Liver (tissue), 9 donors: ENCODE data around the gene TEKTIP1. TPM values are rescaled to one million over a fixed set of nuclear protein-coding genes. Genes with fewer than 3 reads are reported as not detected.
A peak's percentile ranks its signal among the peaks of the same experiment; 100 is the strongest.

Experiments
- DNase-seq: peaks from one replicate; pipeline ENCODE4 v3.0.0-alpha.2; 2017; ENCODE audit warnings: low spot score
- H3K27ac ChIP-seq, 2 donors: one replicate each; pipeline ENCODE4 v1.7.0; 2013; ENCODE audit warnings: inconsistent platforms in 2 of 2, low read length in 2 of 2, control low read depth in 1 of 2, low read depth in 1 of 2, mild to moderate bottlenecking in 1 of 2
- H3K27me3 ChIP-seq, 4 donors: one replicate each; pipeline versions ENCODE4 v1.6.1 to v1.7.0; 2013; ENCODE audit warnings: low read length in 3 of 4, inconsistent platforms in 1 of 4, mild to moderate bottlenecking in 1 of 4, moderate library complexity in 1 of 4; ENCODE audit not compliant: control insufficient read depth in 4 of 4, insufficient read depth in 4 of 4
- H3K36me3 ChIP-seq, 4 donors: one replicate each; pipeline versions ENCODE4 v1.6.1 to v1.7.0; 2013; ENCODE audit warnings: low read length in 3 of 4, mild to moderate bottlenecking in 3 of 4, low read depth in 1 of 4, moderate library complexity in 1 of 4; ENCODE audit not compliant: control insufficient read depth in 4 of 4, insufficient read depth in 3 of 4
- H3K4me1 ChIP-seq, 4 donors: one replicate each; pipeline versions ENCODE4 v1.6.1 to v1.7.0; 2013; ENCODE audit warnings: low read length in 3 of 4, mild to moderate bottlenecking in 3 of 4, moderate library complexity in 1 of 4; ENCODE audit not compliant: control insufficient read depth in 4 of 4, insufficient read depth in 4 of 4
- H3K4me3 ChIP-seq, 3 donors: one replicate each; pipeline versions ENCODE4 v1.6.1 to v1.7.0; 2013; ENCODE audit warnings: low read length in 3 of 3, control low read depth in 1 of 3, low read depth in 1 of 3, mild to moderate bottlenecking in 1 of 3
- H3K9ac ChIP-seq, 2 donors: one replicate each; pipeline ENCODE4 v1.7.0; 2013; ENCODE audit warnings: low read length in 2 of 2, mild to moderate bottlenecking in 2 of 2, moderate library complexity in 2 of 2, control low read depth in 1 of 2, low read depth in 1 of 2
- H3K9me3 ChIP-seq, 4 donors: one replicate each; pipeline versions ENCODE4 v1.6.1 to v1.7.0; 2013; ENCODE audit warnings: low read length in 3 of 4; ENCODE audit not compliant: control insufficient read depth in 4 of 4
- ATF3 ChIP-seq: IDR thresholded peaks from 2 replicates; pipeline ENCODE4 v1.6.1; 2016; ENCODE audit warnings: antibody characterized with exemption
- CTCF ChIP-seq: fragments of 150-350 bp; IDR thresholded peaks from 2 replicates; pipeline ENCODE4 v1.5.1; 2017; ENCODE audit warnings: improper control_type of control experiment, low read depth, low read length; ENCODE audit not compliant: missing input control
- EGR1 ChIP-seq, 2 donors: IDR thresholded peaks; 2 replicates each; pipeline ENCODE4 v1.6.1; 2016 to 2018; ENCODE audit warnings: antibody characterized with exemption in 2 of 2, low read depth in 2 of 2
- FOXA2 ChIP-seq: IDR thresholded peaks from 2 replicates; pipeline ENCODE4 v1.6.1; 2016; ENCODE audit warnings: antibody characterized with exemption
- GABPA ChIP-seq, 2 donors: IDR thresholded peaks in 1 of 2; conservative IDR thresholded peaks in 1 of 2; 2 replicates each; pipeline ENCODE4 v1.6.1; 2016; ENCODE audit warnings: antibody characterized with exemption in 2 of 2, mild to moderate bottlenecking in 1 of 2, moderate library complexity in 1 of 2
- HNF4A ChIP-seq, 2 donors: conservative IDR thresholded peaks; 2 replicates each; pipeline ENCODE4 v1.6.1; 2016; ENCODE audit warnings: antibody characterized with exemption in 2 of 2, mild to moderate bottlenecking in 2 of 2
- HNF4G ChIP-seq: IDR thresholded peaks from 2 replicates; pipeline ENCODE4 v1.6.1; 2016; ENCODE audit warnings: antibody characterized with exemption
- MAX ChIP-seq: IDR thresholded peaks from 2 replicates; pipeline ENCODE4 v1.6.1; 2016; ENCODE audit warnings: antibody characterized with exemption
- NR2F2 ChIP-seq: IDR thresholded peaks from 2 replicates; pipeline ENCODE4 v1.6.1; 2016; ENCODE audit warnings: antibody characterized with exemption
- RAD21 ChIP-seq, 2 donors: IDR thresholded peaks; 2 replicates each; pipeline ENCODE4 v1.6.1; 2016; ENCODE audit warnings: antibody characterized with exemption in 2 of 2, mild to moderate bottlenecking in 2 of 2
- SP1 ChIP-seq: IDR thresholded peaks from 2 replicates; pipeline ENCODE4 v1.6.1; 2018; ENCODE audit warnings: antibody characterized with exemption, mild to moderate bottlenecking
- WGBS: extraction: QIAGEN DNeasy Blood & Tissue Kit; methylation state at CpG from one replicate; pipeline ENCODE4 v1.1.7; 2013; 5-methylcytosine and 5-hydroxymethylcytosine counted together
- polyA plus RNA-seq, 2 donors: library from polyadenylated mRNA; stranded (reverse) in 1 of 2; unstranded in 1 of 2; fragments of 200-250 nt in 1 of 2; fragments of >200 nt in 1 of 2; fragmentation: Nextera tagmentation in 1 of 2; extraction: Ambion mirVana in 1 of 2; gene quantifications; one replicate each; pipeline versions ENCODE4 v1.2.1 to v1.2.3, GENCODE V29; 2013 to 2015
- total RNA-seq, 2 donors: library from RNA; depleted of rRNA; stranded (reverse); fragments of >200 nt; gene quantifications; one replicate each; pipeline ENCODE4 v1.2.3, GENCODE V29; 2014
- TF ChIP-seq, protein P1 (sequence below): IDR thresholded peaks from 2 replicates; pipeline ENCODE4 v1.6.1; 2016; ENCODE audit warnings: antibody characterized with exemption, mild to moderate bottlenecking
- TF ChIP-seq, protein P2 (sequence below): IDR thresholded peaks from 2 replicates; pipeline ENCODE4 v1.6.1; 2016; ENCODE audit warnings: antibody characterized with exemption
- donor health status: healthy.
- donor health status: healthy.
- donor health status: healthy.
- donor health status: healthy.
- donor health status: healthy.

Gene TEKTIP1
- total and polyA plus RNA-seq, 4 donors, result 0.17 TPM; not detected in 3

DNA sequence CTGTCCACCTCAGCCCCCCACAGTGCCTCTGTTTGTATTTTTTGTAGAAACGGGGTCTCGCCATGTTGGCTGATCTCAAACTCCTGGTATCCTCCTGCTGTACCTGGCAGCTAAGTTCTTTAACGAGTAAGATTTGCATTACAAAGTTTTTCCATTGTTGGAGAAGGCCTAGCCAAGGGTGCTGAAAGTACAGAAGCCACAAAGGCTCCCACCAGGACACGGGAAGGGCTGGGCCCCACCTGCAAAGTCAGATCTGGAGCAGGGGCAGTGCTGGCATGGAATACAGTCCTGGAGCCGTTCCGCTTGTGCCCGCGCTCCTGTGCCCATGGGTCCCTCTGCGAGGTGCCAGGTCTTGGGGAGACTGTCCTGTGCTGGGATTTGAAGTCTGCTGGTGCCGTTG is 20.7 kb upstream of the TEKTIP1 start:
- Histone ChIP-seq H3K4me3 (no peak overlapping the region), H3K4me1 (peaks cover 13 to 44% (median 29%) of the 10 kb centered on the region in 4 donors), H3K9ac (no peak overlapping the region), H3K9me3 (no peaks in the 10 kb centered on the region), H3K27me3 (no peaks in the 10 kb centered on the region), H3K36me3 (peaks cover 0 to 3% (median 1%) of the 10 kb centered on the region in 4 donors), H3K27ac (peak overlapping the region; percentile 7 to 10)
- TF ChIP-seq MAX (no peak), EGR1 (IDR thresholded peaks at IDR 0.05; ENCODE audit: low read depth in 2 of 2) (no peak), FOXA2 (no peak), SP1 (no peak), RAD21 (IDR thresholded peaks at IDR 0.05) (no peak), HNF4G (no peak), ATF3 (no peak), GABPA (IDR thresholded peaks at IDR 0.05 in 1 of 2, conservative IDR thresholded peaks at IDR 0.05 in 1 of 2) (no peak), HNF4A (conservative IDR thresholded peaks at IDR 0.05) (no peak), NR2F2 (no peak)
- TF ChIP-seq, protein P1, sequence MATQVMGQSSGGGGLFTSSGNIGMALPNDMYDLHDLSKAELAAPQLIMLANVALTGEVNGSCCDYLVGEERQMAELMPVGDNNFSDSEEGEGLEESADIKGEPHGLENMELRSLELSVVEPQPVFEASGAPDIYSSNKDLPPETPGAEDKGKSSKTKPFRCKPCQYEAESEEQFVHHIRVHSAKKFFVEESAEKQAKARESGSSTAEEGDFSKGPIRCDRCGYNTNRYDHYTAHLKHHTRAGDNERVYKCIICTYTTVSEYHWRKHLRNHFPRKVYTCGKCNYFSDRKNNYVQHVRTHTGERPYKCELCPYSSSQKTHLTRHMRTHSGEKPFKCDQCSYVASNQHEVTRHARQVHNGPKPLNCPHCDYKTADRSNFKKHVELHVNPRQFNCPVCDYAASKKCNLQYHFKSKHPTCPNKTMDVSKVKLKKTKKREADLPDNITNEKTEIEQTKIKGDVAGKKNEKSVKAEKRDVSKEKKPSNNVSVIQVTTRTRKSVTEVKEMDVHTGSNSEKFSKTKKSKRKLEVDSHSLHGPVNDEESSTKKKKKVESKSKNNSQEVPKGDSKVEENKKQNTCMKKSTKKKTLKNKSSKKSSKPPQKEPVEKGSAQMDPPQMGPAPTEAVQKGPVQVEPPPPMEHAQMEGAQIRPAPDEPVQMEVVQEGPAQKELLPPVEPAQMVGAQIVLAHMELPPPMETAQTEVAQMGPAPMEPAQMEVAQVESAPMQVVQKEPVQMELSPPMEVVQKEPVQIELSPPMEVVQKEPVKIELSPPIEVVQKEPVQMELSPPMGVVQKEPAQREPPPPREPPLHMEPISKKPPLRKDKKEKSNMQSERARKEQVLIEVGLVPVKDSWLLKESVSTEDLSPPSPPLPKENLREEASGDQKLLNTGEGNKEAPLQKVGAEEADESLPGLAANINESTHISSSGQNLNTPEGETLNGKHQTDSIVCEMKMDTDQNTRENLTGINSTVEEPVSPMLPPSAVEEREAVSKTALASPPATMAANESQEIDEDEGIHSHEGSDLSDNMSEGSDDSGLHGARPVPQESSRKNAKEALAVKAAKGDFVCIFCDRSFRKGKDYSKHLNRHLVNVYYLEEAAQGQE, result no peak
- TF ChIP-seq, protein P2, sequence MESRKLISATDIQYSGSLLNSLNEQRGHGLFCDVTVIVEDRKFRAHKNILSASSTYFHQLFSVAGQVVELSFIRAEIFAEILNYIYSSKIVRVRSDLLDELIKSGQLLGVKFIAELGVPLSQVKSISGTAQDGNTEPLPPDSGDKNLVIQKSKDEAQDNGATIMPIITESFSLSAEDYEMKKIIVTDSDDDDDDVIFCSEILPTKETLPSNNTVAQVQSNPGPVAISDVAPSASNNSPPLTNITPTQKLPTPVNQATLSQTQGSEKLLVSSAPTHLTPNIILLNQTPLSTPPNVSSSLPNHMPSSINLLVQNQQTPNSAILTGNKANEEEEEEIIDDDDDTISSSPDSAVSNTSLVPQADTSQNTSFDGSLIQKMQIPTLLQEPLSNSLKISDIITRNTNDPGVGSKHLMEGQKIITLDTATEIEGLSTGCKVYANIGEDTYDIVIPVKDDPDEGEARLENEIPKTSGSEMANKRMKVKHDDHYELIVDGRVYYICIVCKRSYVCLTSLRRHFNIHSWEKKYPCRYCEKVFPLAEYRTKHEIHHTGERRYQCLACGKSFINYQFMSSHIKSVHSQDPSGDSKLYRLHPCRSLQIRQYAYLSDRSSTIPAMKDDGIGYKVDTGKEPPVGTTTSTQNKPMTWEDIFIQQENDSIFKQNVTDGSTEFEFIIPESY, result no peak
- no peak for DNase-seq
- WGBS, result 86% methylated on average over 10 of the region's 10 CpGs

DNA sequence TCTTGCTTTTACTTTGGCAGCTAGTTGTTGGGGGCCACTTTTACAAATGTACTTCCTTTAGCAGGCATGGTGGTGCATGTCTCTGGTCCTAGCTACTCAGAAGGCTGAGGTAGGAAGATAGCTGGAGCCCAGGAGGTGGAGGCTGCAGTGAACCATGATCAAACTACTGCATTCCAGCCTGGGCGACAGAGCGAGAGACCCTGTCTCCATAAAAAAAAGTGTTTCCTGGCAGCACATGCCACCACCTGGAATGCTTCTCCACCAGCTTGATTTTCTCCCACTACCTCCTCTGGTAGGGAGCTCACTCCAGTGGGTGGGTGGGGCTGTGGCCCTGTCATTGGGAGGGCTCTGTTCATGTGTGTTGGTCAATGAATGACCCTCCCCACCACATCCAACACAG is 20.3 kb upstream of the TEKTIP1 start:
- WGBS, result 97% methylated on average over 2 of the region's 2 CpGs
- no peak overlapping the region for H3K9ac ChIP-seq
- peak overlapping the region; percentile 7 to 10 for H3K27ac ChIP-seq
- no peaks in the 10 kb centered on the region for H3K9me3 ChIP-seq
- no peak overlapping the region for H3K4me3 ChIP-seq
- TF ChIP-seq MAX (no peak), CTCF (no peak), EGR1 (IDR thresholded peaks at IDR 0.05; ENCODE audit: low read depth in 2 of 2) (no peak)
- H3K4me1 ChIP-seq, result peaks cover 15 to 42% (median 28%) of the 10 kb centered on the region in 4 donors
- H3K27me3 ChIP-seq, result no peaks in the 10 kb centered on the region
- no peak for DNase-seq
- H3K36me3 ChIP-seq, result peaks cover 0 to 6% (median 3%) of the 10 kb centered on the region in 4 donors
